IMR-90 (cell line): ENCODE results near the gene LHPP. TPM values are rescaled to one million over a fixed set of nuclear protein-coding genes. Genes with fewer than 3 reads are reported as not detected.

Experiments used
- ATAC-seq: fragments of 200-7000 bp; cut with Tn5 transposase; 2 replicates; pipeline ENCODE4 v1.9.1; 2020; ENCODE audit warnings: low read depth, mild to moderate bottlenecking, moderate library complexity
- BruUV-seq: library from RNA; stranded (reverse); fragments of 400-500 nt; replicated peaks from 2 replicates; lab custom pipeline; 2021; lab: Mats Ljungman, UMichigan
- CTCF ChIA-PET: fragments of 300-600 bp; formaldehyde crosslinking; extraction: SDS; loops from one replicate; lab custom pipeline; 2021; ENCODE audit warnings: antibody characterized with exemption; lab: Yijun Ruan, JAX
- POLR2A ChIA-PET: fragments of 300-600 bp; sonication (Branson Sonifier 250); formaldehyde crosslinking; loops from one replicate; lab custom pipeline; 2022; ENCODE audit warnings: antibody characterized with exemption; ENCODE audit not compliant: unreplicated experiment; lab: Charles Lee
- DNase-seq: peaks from one replicate; pipeline ENCODE4 v3.0.0; 2013
- H2AFZ ChIP-seq: replicated peaks from 2 replicates; pipeline ENCODE3; 2013; ENCODE audit warnings: low read length, mild to moderate bottlenecking; ENCODE audit not compliant: poor library complexity
- H2AK5ac ChIP-seq: 2 replicates; pipeline ENCODE4 v1.6.1; 2013; ENCODE audit warnings: low read depth, low read length, inconsistent platforms
- H2AK9ac ChIP-seq: replicated peaks from 2 replicates; pipeline ENCODE3; 2013; ENCODE audit warnings: mild to moderate bottlenecking, low read depth, low read length, moderate library complexity; ENCODE audit not compliant: poor library complexity
- H2BK120ac ChIP-seq: 2 replicates; pipeline ENCODE4 v1.6.1; 2013; ENCODE audit warnings: low read depth, low read length, inconsistent platforms
- H2BK15ac ChIP-seq: 3 replicates; pipeline ENCODE4 v1.6.1; 2013; ENCODE audit warnings: low read depth, low read length, inconsistent platforms
- H2BK20ac ChIP-seq: 2 replicates; pipeline ENCODE4 v1.6.1; 2013; ENCODE audit warnings: low read depth, mild to moderate bottlenecking, inconsistent platforms, low read length, moderate library complexity
- H2BK5ac ChIP-seq: 2 replicates; pipeline ENCODE4 v1.6.1; 2013; ENCODE audit warnings: mild to moderate bottlenecking, low read depth, low read length, inconsistent platforms; ENCODE audit not compliant: poor library complexity, severe bottlenecking
- H3K14ac ChIP-seq: replicated peaks from 2 replicates; pipeline ENCODE4 v1.6.1; 2013; ENCODE audit warnings: low read depth, low read length, inconsistent platforms
- H3K18ac ChIP-seq: 2 replicates; pipeline ENCODE4 v1.6.1; 2013; ENCODE audit warnings: low read depth, low read length, control low read depth
- H3K23ac ChIP-seq: 2 replicates; pipeline ENCODE4 v1.6.1; 2013; ENCODE audit warnings: low read depth, low read length, inconsistent platforms
- H3K27ac ChIP-seq: 2 replicates; pipeline ENCODE4 v1.5.1; 2013; ENCODE audit warnings: mild to moderate bottlenecking, control low read depth, low read length; ENCODE audit not compliant: insufficient read depth
- H3K27me3 ChIP-seq: 2 replicates; pipeline ENCODE4 v1.6.1; 2013; ENCODE audit warnings: low read length; ENCODE audit not compliant: control insufficient read depth, insufficient read depth
- H3K36me3 ChIP-seq: 2 replicates; pipeline ENCODE4 v1.6.1; 2013; ENCODE audit warnings: low read length, mixed read lengths; ENCODE audit not compliant: control insufficient read depth, insufficient read depth
- H3K4ac ChIP-seq: 2 replicates; pipeline ENCODE4 v1.6.1; 2013; ENCODE audit warnings: low read depth, low read length, inconsistent platforms
- H3K4me1 ChIP-seq: 2 replicates; pipeline ENCODE4 v1.6.1; 2013; ENCODE audit warnings: low read length, mixed read lengths; ENCODE audit not compliant: control insufficient read depth, insufficient read depth
- H3K4me2 ChIP-seq: 2 replicates; pipeline ENCODE4 v1.6.1; 2013; ENCODE audit warnings: low read depth, mild to moderate bottlenecking, control low read depth, low read length, moderate library complexity
- H3K4me3 ChIP-seq: 2 replicates; pipeline ENCODE4 v1.5.1; 2013; ENCODE audit warnings: low read depth, mild to moderate bottlenecking, control low read depth, low read length, moderate library complexity; ENCODE audit not compliant: insufficient read depth
- H3K56ac ChIP-seq: 2 replicates; pipeline ENCODE4 v1.6.1; 2013; ENCODE audit warnings: low read length, inconsistent platforms; ENCODE audit not compliant: insufficient read depth; ENCODE audit errors: extremely low read depth
- H3K79me1 ChIP-seq, 2 experiments: 2 replicates each; pipeline ENCODE4 v1.6.1; 2013; ENCODE audit warnings: low read length in 2 of 2, inconsistent platforms in 1 of 2, low read depth in 1 of 2
- H3K9ac ChIP-seq: 2 replicates; pipeline ENCODE4 v1.6.1; 2013; ENCODE audit warnings: low read depth, low read length, control low read depth
- H3K9me1 ChIP-seq: 2 replicates; pipeline ENCODE4 v1.6.1; 2013; ENCODE audit warnings: low read length, inconsistent platforms; ENCODE audit not compliant: insufficient read depth
- H3K9me3 ChIP-seq: 2 replicates; pipeline ENCODE4 v1.6.1; 2013; ENCODE audit warnings: low read length; ENCODE audit not compliant: control insufficient read depth, insufficient read depth
- H4K20me1 ChIP-seq: 2 replicates; pipeline ENCODE4 v1.6.1; 2013; ENCODE audit warnings: low read length, inconsistent platforms; ENCODE audit not compliant: insufficient read depth
- H4K5ac ChIP-seq: 2 replicates; pipeline ENCODE4 v1.6.1; 2013; ENCODE audit warnings: mild to moderate bottlenecking, low read depth, low read length, control low read depth
- H4K8ac ChIP-seq, 2 experiments: 2 replicates each; pipeline ENCODE4 v1.6.1; 2013; ENCODE audit warnings: low read depth in 2 of 2, low read length in 2 of 2, control low read depth in 1 of 2, inconsistent platforms in 1 of 2
- H4K91ac ChIP-seq: 2 replicates; pipeline ENCODE4 v1.6.1; 2013; ENCODE audit warnings: low read depth, low read length, inconsistent platforms; ENCODE audit not compliant: insufficient read depth
- CHD1 ChIP-seq: IDR thresholded peaks from 2 replicates; pipeline ENCODE4 v1.6.1; 2012; ENCODE audit warnings: low read depth, low read length, improper control_type of control experiment
- RAD21 ChIP-seq: IDR thresholded peaks from 2 replicates; pipeline ENCODE4 v1.6.1; 2012; ENCODE audit warnings: low read length, improper control_type of control experiment
- WGBS, 2 experiments: methylation state at CpG; one replicate each; pipeline versions ENCODE4 v1.1.5 to v1.1.7; 2013; ENCODE audit warnings: missing lambda C conversion rate in 2 of 2; ENCODE audit not compliant: insufficient read length in 1 of 2; ENCODE audit errors: extremely low coverage in 2 of 2; 5-methylcytosine and 5-hydroxymethylcytosine counted together
- dilution Hi-C: fragments of 300-500 bp; cut with HindIII; formaldehyde crosslinking; loops from one replicate; pipeline ENCODE4 v1.14.3; 2018; ENCODE audit warnings: low sequenced_read_pairs; ENCODE audit not compliant: unreplicated experiment
- in situ Hi-C: fragments of 300-500 bp; cut with MboI; formaldehyde crosslinking; loops from 3 replicates; pipeline ENCODE4 v1.14.3; 2019; ENCODE audit warnings: low sequenced_read_pairs, inconsistent platforms, mixed read lengths
- intact Hi-C: fragments of 100-400 bp; cut with micrococcal nuclease; formaldehyde crosslinking; loops from 2 replicates; pipeline ENCODE4 v1.10.0; 2022
- polyA plus RNA-seq, 3 experiments: library from polyadenylated mRNA; depleted of rRNA; stranded (reverse); fragments of >200 nt; gene quantifications; 2 replicates each; pipeline ENCODE4 v1.2.3, GENCODE V29; 2012; ENCODE audit warnings: low replicate concordance in 1 of 3
- total RNA-seq: library from RNA; depleted of rRNA; stranded (reverse); fragments of >200 nt; gene quantifications from 2 replicates; pipeline ENCODE4 v1.2.3, GENCODE V29; 2012

Gene LHPP
- total and polyA plus RNA-seq, 2 of the 4 experiments (the other 2 are of a cell fraction) = 2.7 to 8.3 TPM

DNA sequence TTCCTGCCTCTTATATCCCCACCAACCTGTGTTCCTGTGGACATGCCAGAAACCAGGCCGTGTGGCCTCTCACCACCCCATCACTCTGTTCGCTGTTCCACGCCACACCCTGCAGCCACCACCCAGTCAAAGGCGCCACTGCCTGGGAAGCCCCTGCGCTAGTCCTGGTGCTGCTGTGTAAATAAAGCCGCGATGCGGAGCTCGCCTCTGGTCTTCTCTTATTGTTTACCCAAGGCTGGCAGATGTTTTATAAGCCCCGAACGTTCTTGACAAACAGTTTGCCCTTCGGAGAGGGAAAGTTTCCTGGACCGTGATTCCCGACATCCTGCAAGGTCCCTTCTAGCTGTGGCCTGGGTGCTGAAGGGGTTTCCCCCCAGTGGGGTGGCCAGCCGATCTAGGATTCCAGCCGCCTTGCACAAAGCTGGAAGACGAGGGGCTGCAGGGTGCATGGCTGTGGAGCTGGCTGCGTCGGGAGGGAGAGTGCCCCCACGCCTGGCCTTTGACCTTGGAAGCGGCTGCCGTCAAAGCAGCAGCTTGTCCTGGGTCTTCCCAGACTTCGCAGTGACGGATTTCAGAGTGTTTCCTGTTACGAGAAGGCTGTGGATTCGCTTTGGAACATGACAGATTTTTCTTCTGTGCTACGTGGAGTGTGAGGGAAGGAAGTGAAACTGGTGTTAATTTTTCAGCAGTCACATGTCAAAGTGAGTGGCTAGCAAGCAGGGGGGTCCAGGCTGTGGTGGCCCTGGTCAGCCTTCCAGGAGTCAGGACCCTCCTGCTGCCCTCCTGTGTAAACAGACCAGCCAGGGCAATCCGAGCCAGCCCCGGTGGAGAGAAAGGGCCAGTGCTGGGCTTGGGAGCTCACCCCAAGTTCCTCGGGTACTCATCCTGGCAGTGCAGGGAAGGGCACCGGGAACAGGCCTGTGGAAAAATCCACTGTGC, 61.6 kb downstream of the LHPP start:
- Histone ChIP-seq H2BK20ac (no peak overlapping the region), H3K4me2 (peak overlapping the region; percentile 78), H2BK5ac (no peak overlapping the region), H3K23ac (no peak overlapping the region), H2BK120ac (no peak overlapping the region), H4K8ac (peak overlapping the region in 1 of 2 experiments; percentile 10; a peak in 1 of 4 replicates), H2AFZ (peak overlapping the region; percentile 80), H4K5ac (no peak overlapping the region), H3K9ac (no peak overlapping the region), H3K27ac (no peak overlapping the region), H3K4ac (no peak overlapping the region), H3K9me1 (no peaks in the 10 kb centered on the region), H2AK9ac (no peak overlapping the region), H3K4me1 (peaks cover 9% of the 10 kb centered on the region; the same call in 1 of the 2 replicates), H3K79me1 (no peaks in the 10 kb centered on the region), H2BK15ac (no peak overlapping the region), H3K4me3 (0 out of 2 replicates have a peak overlapping the region, but pooled peaks have one; percentile 0), H3K56ac (no peak overlapping the region), H3K9me3 (no peaks in the 10 kb centered on the region), H3K36me3 (no peaks in the 10 kb centered on the region), H4K91ac (no peak overlapping the region), H4K20me1 (no peaks in the 10 kb centered on the region), H3K14ac (no peak overlapping the region), H2AK5ac (no peak overlapping the region), H3K18ac (no peak overlapping the region), H3K27me3 (no peaks in the 10 kb centered on the region; the same call in 1 of the 2 replicates)
- DNase-seq = no peak
- ChIA-PET CTCF (interaction anchor here (1.1 kb wide), 1 partner anchor 222 kb away, joined by 3 read pairs; no protein-coding TSS in a partner anchor), POLR2A (no interaction called here)
- dilution Hi-C loops (no loop called here), intact Hi-C loops (no loop called here), in situ Hi-C loops (no loop called here)
- WGBS, 2 experiments = 14% methylated on average over 17 of the region's 31 CpGs; no CpG with 5 or more reads in 1 of the 2 experiments
- peak; percentile 53 for ATAC-seq
- no TSS peak for BruUV-seq
- no peak for TF ChIP-seq CHD1
- TF ChIP-seq RAD21 = no peak
